ENCODE data around the gene MIOX. TPM values are rescaled to one million over a fixed set of nuclear protein-coding genes. Genes with fewer than 3 reads are reported as not detected.

The MIOX gene
- total RNA-seq, 2 donors from 2014 or later: not detected

DNA sequence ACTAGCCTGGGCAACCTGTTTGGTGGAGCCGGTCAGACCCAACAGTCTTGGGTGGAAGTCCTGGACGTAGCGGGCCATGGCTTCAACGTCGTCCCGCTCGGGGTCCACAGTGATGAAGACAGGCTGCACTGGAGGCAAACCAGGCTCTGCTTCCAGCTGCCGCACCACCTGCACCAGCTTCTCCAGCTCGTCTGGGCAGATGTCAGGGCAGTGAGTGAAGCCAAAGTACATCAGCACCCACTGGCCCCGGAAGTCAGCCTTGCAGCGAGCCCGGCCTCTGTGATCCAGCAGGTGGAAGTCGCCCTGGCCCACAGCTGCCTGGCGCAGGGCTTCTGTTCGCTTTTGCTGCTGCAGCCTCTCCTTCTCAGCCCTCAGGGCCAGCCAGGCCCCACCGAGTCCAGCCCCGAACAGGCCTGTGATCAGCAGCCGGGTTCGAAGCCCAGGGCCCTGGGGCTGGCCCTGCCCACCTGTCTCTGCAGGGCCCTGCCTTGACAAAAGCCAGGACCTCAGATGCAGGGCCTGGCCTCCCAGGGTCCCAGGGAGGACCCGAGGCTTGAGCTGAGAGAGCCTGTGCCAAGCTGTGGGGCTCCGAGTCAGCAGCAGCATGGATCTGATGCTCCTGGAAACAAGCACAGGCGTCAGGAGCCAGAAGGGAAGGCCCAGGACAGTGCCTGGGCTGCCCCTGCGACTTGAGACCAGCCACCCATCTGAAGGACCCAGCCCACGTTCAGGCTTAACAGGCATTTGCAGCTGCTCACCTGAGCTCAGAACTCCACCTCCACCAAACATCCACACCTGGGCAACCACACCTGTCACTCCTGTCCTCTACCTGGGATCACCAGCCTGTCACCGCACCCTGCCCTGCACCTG is 37.4 kb downstream of the MIOX start:
- no peaks in the 10 kb centered on the region for H3K9me3 ChIP-seq
- intact Hi-C loops (cut with DNase I): loop anchor here (5.0 kb wide), 1 partner anchor 38 kb away; the partner anchor contains the start of gene SYCE3
- peak overlapping the region; percentile 85 for H3K4me3 ChIP-seq
- peak overlapping the region; percentile 86 for H3K9ac ChIP-seq (ENCODE audit: low read depth in 2 of 2, low read length in 2 of 2)
- H3K27me3 ChIP-seq: no peaks in the 10 kb centered on the region
- H3K4me1 ChIP-seq: peaks cover 12% of the 10 kb centered on the region
- H3K36me3 ChIP-seq: peaks cover 10% of the 10 kb centered on the region
- H3K27ac ChIP-seq: peak overlapping the region; percentile 100
- TF ChIP-seq, protein P1, sequence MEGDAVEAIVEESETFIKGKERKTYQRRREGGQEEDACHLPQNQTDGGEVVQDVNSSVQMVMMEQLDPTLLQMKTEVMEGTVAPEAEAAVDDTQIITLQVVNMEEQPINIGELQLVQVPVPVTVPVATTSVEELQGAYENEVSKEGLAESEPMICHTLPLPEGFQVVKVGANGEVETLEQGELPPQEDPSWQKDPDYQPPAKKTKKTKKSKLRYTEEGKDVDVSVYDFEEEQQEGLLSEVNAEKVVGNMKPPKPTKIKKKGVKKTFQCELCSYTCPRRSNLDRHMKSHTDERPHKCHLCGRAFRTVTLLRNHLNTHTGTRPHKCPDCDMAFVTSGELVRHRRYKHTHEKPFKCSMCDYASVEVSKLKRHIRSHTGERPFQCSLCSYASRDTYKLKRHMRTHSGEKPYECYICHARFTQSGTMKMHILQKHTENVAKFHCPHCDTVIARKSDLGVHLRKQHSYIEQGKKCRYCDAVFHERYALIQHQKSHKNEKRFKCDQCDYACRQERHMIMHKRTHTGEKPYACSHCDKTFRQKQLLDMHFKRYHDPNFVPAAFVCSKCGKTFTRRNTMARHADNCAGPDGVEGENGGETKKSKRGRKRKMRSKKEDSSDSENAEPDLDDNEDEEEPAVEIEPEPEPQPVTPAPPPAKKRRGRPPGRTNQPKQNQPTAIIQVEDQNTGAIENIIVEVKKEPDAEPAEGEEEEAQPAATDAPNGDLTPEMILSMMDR (IDR thresholded peaks at IDR 0.05): no peak
- peak; percentile 67 for DNase-seq

DNA sequence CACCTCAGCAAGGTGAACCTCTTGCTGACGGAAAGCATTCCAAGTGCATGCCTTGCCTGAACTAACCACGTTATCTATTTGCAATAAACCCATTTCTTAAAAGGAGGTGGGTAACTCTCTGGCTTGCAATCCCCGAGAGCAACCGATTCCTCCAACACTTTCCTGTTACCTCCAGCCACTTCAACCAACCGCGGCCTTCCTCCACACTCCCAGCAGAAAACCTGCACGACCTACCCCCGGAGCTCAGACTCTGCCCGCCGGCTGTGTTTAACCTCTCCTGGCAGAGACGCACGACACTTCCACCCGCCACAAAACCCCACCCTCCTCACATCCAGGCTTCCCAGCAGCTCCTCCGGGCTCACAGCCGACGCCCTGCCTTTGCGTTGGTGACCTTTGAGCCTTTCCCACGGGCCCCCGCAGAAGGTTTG is 38.0 kb downstream of the MIOX start:
- intact Hi-C loops (cut with DNase I): loop anchor here (5.0 kb wide), 1 partner anchor 38 kb away; the partner anchor contains the start of gene SYCE3
- Histone ChIP-seq H3K9me3 (no peaks in the 10 kb centered on the region), H3K27ac (peak overlapping the region; percentile 100), H3K4me1 (peaks cover 16% of the 10 kb centered on the region), H3K4me3 (peak overlapping the region; percentile 85), H3K9ac (ENCODE audit: low read depth in 2 of 2, low read length in 2 of 2) (peak overlapping the region; percentile 86), H3K27me3 (no peaks in the 10 kb centered on the region), H3K36me3 (peaks cover 10% of the 10 kb centered on the region)
- TF ChIP-seq, protein P1 (IDR thresholded peaks at IDR 0.05): no peak
- DNase-seq: peak; percentile 83

DNA sequence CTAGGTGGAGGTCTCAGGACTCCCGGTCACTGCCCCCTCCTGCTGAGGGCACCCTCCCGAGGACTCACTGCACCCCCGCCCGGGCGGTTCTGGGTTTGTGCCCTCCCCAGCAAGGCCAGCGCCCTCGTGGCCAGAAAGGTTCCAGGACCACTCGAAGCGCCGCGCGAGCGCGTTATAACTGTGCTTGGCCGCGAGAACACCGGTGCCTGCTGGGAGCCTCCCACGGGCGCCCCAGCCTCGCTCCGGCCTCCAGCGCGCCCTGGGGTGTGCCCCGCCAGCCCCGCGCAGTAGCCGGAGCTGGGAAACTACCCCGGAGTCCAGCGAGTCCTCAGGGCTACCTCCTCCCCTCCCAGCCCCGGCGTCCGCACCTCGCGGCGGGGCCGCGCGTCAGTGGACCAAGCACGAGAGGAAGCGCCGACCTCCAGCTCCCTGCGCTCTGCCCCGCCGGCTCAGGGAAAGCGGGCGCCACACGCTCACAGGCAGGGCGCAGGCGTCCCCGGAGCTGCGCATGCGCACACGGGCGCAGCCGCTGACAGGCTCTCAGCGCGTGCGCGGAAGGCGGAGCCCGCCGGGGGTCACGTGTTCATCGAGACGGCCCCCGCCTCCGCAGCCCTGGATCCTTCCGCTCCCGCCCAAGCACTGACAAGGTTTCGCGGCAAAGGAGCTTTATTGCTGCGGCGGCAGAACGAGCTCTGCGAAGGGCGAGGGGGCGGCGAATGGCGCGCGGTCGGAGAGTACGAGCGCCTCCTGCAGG is 38.6 kb downstream of the MIOX start, which contains the start of gene SCO2:
TSS of gene SCO2 (minus strand) at position 495 of the 754 bp plus-strand sequence. CDS start 1,187 bp downstream, outside the sequence.
- Histone ChIP-seq H3K4me3 (peak within 1 kb of the TSS; percentile 85), H3K27ac (peak within 1 kb of the TSS; percentile 100), H3K4me1 (peaks cover 16% of the 10 kb centered on the region), H3K27me3 (no peaks in the 10 kb centered on the region), H3K9ac (ENCODE audit: low read depth in 2 of 2, low read length in 2 of 2) (peak within 1 kb of the TSS; percentile 86), H3K9me3 (no peaks in the 10 kb centered on the region), H3K36me3 (peaks cover 10% of the 10 kb centered on the region)
- TF ChIP-seq, protein P1 (IDR thresholded peaks at IDR 0.05): peak; percentile 34
- intact Hi-C loops (cut with DNase I): no loop called here
- peak; percentile 97 for DNase-seq

DNA sequence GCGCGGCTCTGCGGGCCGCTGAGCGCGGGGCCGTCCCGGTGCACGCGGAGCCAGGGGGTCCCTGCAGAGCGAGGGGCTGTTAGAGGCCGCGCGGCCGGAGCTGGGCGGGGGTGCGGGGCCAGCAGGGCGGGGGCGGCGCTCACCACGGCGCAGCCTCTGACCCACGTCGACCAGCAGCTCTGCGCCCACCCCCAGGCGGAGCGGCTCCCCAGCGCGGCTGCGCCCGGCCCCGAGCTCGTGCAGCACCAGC is 39.1 kb downstream of the MIOX start:
- intact Hi-C loops (cut with DNase I): no loop called here
- Histone ChIP-seq H3K9ac (ENCODE audit: low read depth in 2 of 2, low read length in 2 of 2) (peak overlapping the region; percentile 86), H3K27ac (peak overlapping the region; percentile 100), H3K27me3 (no peaks in the 10 kb centered on the region), H3K4me3 (peak overlapping the region; percentile 85), H3K4me1 (peaks cover 16% of the 10 kb centered on the region), H3K9me3 (no peaks in the 10 kb centered on the region), H3K36me3 (peaks cover 10% of the 10 kb centered on the region)
- TF ChIP-seq, protein P1 (IDR thresholded peaks at IDR 0.05): no peak
- no peak for DNase-seq

DNA sequence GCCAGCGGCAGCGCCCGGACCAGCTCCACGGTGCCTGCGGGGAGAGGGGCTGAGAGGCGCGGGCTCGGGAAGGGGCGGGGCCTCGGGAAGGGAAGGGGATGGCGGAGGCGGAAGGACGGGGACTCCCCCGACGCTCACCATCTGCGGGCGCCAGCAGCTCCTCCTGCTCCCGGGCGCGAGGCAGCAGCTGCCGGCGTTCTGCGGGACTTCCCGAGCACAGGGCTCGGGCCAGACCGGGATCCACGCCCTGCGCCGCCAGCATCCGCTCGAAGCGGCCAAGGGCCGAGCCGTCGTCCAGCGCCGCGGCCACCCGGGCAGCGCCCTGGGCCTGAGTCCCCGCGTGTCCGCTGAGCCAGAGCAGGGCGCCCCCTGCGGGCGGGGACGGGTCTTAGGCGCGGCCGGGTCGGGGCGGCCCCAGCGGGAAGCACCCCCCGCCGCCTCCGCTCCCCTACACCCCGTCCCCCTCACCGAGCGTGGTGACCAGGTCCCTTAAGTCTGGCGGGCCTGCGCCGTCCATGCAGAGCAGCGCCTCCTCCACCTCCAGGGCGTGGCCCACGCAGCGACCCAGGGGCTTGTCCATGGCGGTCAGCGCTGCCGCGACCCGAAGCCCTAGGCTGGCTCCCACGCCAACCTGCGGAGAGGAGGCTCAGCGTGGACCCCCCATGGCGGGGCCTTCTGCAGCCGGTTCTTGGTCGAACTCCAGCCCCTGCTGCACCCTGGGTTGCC is 39.6 kb downstream of the MIOX start:
- Histone ChIP-seq H3K36me3 (peaks cover 10% of the 10 kb centered on the region), H3K4me1 (peaks cover 16% of the 10 kb centered on the region), H3K9me3 (no peaks in the 10 kb centered on the region), H3K4me3 (peak overlapping the region; percentile 85), H3K27me3 (no peaks in the 10 kb centered on the region), H3K9ac (ENCODE audit: low read depth in 2 of 2, low read length in 2 of 2) (peak overlapping the region; percentile 86), H3K27ac (peak overlapping the region; percentile 100)
- DNase-seq: peak; percentile 86
- TF ChIP-seq, protein P1 (IDR thresholded peaks at IDR 0.05): peak; percentile 44
- intact Hi-C loops (cut with DNase I): no loop called here

Measured in colonic mucosa (tissue), 4 donors.